ENCODE results near the gene HELZ.
A peak's percentile ranks its signal among the peaks of the same experiment; 100 is the strongest.

Gene HELZ

DNA sequence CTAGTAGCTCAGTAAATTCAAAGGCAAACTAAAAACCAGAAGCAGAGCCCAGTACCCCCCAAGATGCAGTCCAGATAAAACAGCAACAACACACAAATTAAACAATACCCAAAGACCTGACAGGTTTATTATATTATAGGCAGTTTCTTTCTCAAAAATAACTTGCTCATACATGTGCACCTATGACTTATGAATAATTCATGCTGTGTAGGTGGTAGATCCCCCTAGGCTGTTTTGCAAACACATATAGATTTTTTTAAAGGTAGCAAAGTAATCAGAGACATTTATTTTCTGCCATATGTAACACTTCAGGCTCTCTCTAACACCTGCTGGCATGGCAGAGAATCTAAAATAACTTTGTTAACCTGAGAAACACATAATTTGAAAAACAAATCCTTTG, 173.4 kb downstream of the HELZ start:
- no peak for DNase-seq

DNA sequence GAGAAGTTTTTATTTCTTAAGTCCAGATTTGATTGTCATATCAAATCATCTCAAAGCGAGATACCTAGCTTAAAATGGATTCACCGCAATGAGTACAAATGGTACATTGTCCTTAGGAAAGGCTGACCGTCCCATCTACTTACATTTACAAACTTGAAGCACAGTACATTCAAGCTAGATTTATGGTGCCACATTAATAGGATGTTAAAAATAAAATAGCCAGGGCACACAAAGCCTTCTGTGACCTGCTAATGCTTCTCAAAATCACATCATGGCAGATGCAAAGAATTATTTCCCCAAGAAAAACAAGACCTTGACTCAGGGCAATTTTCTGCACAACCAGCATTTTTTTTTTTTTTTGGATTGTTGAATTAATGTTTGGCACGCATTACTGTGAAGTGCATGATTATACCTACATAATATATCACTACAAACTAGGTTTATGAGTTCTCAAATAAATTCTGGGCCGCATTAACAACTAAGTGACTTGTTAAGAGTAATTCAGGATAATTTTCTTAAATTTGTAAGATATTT, 175.3 kb downstream of the HELZ start:
- no peak for DNase-seq

GRCh38 chr17:67068999-67069398, 176.0 kb downstream of the HELZ start:
- no peak for DNase-seq

DNA sequence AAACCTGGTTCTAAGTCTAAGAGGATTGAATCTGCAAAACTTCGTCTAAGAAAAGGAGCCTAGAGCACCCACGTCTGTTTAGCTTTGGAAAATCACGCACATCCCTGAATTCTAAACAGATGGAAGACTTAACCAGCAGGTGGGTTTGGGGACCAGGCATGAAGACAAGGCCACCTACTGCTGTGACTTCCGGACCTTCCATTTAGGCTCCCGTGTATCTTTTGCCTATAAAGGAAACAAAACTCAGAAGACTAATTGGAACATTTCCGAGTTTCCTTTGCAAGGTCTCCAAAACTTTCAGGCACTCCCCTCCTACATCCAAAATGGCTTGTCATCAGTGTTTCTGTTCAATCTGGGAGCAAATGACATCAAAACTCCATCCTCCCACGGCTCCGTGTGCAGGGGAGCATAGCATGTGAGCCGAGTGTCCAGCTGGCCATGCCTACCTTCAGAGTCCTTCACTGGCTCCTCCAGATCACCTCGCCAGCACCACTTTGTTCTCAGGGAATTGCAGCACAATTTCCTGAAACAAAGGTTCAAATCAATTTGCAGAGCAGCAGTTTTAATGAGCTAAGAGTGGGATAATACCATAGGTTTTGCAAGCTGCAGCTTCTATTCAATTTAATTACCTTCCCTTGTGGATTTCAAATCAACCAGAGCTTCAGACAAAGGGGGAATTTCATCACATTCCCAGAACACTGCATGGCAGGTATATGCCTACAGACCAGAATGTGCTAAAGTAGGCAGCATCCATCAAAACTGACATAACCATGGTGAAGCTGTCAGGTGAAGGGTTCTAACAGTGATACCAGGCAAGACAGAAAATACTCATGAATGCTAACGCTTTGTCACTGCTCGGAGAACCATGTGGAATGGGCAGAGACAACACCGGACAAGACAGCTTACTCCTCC, 177.2 kb downstream of the HELZ start:
- no peak for DNase-seq

DNA sequence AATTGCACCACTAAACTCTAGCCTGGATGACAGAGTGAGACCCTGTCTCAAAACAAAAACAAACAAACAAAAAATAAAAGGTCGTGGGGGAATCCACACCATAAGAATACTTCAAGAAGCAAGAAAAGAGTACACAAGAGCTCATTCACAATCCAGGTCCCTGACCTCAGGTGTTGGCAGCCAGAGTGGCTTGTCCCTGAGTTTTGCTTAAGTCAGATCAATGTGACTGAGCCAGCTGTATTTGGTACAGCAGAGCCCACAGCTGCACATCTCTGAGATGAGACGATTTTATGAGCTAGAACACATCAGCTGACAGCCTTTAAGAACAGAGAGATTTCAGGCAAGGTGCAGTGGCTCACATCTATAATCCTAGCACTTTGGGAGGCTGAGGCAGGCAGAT, 178.3 kb downstream of the HELZ start:
- no peak for DNase-seq

- no peak for DNase-seq
Observed at GRCh38 chr17:67063141-67063540, 181.9 kb downstream of the HELZ start.

- DNase-seq: no peak
Observed at GRCh38 chr17:67059372-67059771, 185.6 kb downstream of the HELZ start.

GRCh38 chr17:67058036-67058435, 187.0 kb downstream of the HELZ start:
- no peak for DNase-seq

- no peak for DNase-seq
Observed at GRCh38 chr17:67056746-67057490, 188.1 kb downstream of the HELZ start.

- DNase-seq: peak in 1 of 2 experiments; percentile 11
Observed at GRCh38 chr17:67055811-67056745, 188.9 kb downstream of the HELZ start.

DNA sequence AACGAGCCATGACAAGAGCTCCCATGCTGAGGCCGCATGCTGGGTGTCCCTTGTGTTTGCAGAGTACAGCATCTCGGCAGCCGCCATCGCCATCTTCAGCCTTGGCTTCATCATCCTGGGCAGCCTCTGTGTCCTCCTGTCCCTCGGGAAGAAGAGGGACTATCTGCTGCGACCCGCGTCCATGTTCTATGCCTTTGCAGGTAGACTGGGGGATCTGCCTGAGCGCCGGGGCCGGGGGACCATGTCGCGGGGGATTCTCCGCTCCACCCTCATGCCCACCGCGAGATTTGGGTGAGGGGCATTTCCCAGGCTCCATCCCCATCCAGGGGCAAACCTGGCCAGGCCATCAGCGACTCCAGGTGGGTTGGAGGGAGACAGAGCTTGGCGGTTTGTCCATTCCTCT, 190.0 kb downstream of the HELZ start:
- DNase-seq: no peak

GRCh38 chr17:67054608-67055007, 190.4 kb downstream of the HELZ start:
- DNase-seq: no peak

GRCh38 chr17:67054011-67054591, 190.9 kb downstream of the HELZ start:
- no peak for DNase-seq

GRCh38 chr17:67053438-67054000, 191.5 kb downstream of the HELZ start:
- no peak for DNase-seq

DNA sequence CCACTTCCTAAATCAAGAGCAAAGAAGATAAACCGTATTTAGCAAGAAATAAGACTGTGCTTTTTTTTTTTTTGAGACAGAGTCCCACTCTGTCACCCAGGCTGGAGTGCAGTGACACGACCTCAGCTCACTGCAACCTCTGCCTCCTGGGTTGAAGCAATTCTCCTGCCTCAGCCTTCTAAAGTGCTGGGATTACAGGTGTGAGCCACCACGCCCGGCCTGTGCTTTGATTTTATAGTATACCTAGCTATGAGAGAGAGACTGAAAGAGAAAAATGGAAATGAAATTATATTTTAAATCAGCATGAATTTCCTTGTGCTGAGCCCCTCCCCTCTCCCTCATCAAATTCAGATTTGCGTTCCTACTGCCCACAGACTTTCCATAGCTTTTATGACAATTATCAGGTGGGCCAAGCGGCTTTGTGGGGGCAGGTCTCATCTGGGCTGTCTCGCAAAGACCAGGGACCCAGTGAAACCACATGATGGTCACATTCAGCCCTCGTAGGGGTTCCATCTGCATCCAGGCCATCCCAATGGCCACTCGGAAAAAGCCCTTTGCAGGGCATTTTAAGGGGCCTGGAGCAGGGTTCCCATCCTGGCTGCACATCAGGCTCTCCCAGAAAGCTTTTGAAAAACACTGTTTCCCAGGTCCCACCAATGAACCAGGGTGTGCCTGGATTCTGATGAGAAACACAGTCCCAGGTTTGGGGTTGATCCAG, 192.1 kb downstream of the HELZ start:
- no peak for DNase-seq

- DNase-seq: no peak
Observed at GRCh38 chr17:67051837-67052236, 193.2 kb downstream of the HELZ start.

GRCh38 chr17:67051155-67051538, 193.8 kb downstream of the HELZ start:
- no peak for DNase-seq

- no peak for DNase-seq
Observed at GRCh38 chr17:67050471-67051154, 194.4 kb downstream of the HELZ start.

- DNase-seq: no peak
Observed at GRCh38 chr17:67050066-67050465, 194.9 kb downstream of the HELZ start.

DNA sequence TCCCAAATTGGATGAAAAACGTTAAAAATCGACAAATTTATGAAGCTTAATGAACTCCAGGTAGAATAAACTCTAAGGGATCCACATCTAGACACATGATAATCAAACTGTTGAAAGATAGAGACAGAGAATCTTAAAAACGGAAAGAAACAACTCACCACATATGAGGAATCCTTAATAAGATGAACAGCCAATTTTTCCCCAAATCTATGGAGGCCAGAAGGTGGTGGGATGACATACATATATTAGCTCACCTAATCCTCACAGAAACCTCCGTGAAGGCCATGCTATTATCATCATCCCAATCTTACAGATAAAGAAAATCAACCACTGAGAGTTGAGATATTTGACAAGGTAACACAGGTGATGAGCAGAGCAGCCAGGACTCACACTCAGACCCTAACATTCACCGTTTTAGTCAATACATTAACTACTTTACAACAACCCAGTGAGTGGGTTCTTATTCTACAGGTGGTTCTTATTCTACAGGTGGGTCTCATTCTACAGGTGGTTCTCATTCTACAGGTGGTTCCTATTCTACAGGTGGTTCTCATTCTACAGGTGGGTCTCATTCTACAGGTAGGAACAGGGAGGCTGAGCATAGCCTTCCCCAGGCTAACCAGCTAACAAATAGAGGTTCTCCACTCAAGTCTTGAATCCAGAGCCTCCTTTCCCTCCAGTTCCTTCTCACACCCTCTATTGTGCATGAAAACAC, 195.8 kb downstream of the HELZ start:
- DNase-seq: no peak

Measured in NCI-H2081 (cell line).